GM18951 (cell line): ENCODE results near the gene GJA9.
"Not testable (repeated sequence)": the region's sequence is repeated elsewhere in the genome, so short reads cannot be mapped to it uniquely, and the experiment has no call there.

Source experiments
- POLR2A ChIP-seq: IDR thresholded peaks from 4 replicates; pipeline ENCODE4 v1.6.1; 2011; ENCODE audit warnings: mild to moderate bottlenecking; ENCODE audit not compliant: insufficient read length, insufficient read depth; ENCODE audit errors: extremely low read depth
- in situ Hi-C: fragments of 300-500 bp; cut with MboI; formaldehyde crosslinking; loops from one replicate; pipeline ENCODE4 v1.12.0; 2022; ENCODE audit warnings: low sequenced_read_pairs, mixed read lengths, inconsistent platforms; ENCODE audit not compliant: unreplicated experiment

The GJA9 gene

GRCh38 chr1:38881487-38881886, at the start of gene GJA9:
GJA9 (minus strand) TSS chr1:38881587; CDS start chr1:38876098, 5,489 bp downstream.
- no peak for TF ChIP-seq POLR2A
- in situ Hi-C loops, result no loop called here

GRCh38 chr1:38929476-38929875, 48.1 kb upstream of the GJA9 start:
- no peak for TF ChIP-seq POLR2A
- in situ Hi-C loops, result no loop called here

GRCh38 chr1:38929054-38929453, 47.7 kb upstream of the GJA9 start:
- in situ Hi-C loops, result no loop called here
- TF ChIP-seq POLR2A, result no peak

- no peak for TF ChIP-seq POLR2A
- in situ Hi-C loops, result no loop called here
Observed at GRCh38 chr1:38926091-38926490, 44.7 kb upstream of the GJA9 start.

GRCh38 chr1:38925391-38925790, 44.0 kb upstream of the GJA9 start:
- no peak for TF ChIP-seq POLR2A
- in situ Hi-C loops, result no loop called here

DNA sequence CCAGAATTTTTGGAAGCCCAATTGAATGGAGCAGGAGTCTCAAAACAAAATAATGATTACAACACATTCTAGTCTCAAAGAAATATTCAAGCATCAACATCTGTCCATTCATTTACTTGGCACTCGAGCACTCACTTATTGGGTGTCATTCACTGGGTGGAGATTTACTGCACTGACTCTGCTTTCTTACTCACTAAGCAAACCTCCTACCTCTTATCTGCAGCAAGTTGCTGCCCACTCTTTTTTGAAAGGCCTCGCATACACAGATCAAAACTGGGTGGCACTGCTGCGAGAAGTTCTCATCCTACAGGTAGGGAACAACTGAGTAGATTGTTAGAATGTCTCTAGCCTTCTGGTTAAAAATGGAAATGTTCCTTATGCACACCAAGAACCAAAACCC, 42.2 kb upstream of the GJA9 start:
- TF ChIP-seq POLR2A, result no peak
- in situ Hi-C loops, result no loop called here

DNA sequence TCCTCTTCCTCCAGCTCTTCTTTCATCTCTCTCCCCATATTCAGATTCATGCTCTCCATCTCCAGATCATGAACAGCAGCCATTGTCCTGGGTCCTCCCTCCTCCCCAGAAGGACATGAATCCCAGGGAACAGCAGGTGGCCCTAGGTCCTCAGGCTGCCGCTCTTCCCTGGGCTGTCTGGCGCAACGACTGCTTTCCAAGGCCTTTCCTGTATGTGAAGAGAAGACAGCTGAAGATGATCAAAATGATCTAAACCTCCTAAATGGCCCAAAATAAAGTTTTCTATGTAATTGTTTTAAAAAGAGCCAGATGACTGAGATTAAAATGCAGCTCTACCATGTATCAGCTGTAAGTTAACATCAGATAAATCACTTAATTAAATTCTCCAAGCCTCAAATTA, 37.7 kb upstream of the GJA9 start:
- TF ChIP-seq POLR2A, result no peak
- in situ Hi-C loops, result no loop called here

DNA sequence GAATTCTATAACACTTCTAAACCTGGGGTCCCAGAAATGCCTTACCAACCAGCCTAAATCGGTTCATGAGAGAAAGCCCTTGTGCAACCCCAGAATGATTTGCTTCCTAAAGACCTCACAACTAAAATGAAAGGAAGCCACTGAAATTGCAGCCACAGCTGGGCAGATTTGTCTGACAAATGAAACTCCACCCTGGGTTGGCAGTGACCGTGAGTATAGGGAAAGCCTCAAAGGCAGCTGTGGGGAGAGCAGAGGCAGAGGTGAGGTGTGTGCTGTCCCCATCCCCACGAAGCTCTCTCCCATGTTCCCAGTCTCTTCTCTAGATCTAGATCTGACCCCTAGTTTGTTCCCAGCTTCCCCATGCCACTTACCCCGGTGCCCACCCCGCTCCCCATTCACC, 37.2 kb upstream of the GJA9 start:
- TF ChIP-seq POLR2A, result no peak
- in situ Hi-C loops, result no loop called here

GRCh38 chr1:38917772-38918171, 36.4 kb upstream of the GJA9 start:
- TF ChIP-seq POLR2A, result no peak
- in situ Hi-C loops, result no loop called here

- no peak for TF ChIP-seq POLR2A
- in situ Hi-C loops, result no loop called here
Observed at GRCh38 chr1:38917337-38917736, 36.0 kb upstream of the GJA9 start.

DNA sequence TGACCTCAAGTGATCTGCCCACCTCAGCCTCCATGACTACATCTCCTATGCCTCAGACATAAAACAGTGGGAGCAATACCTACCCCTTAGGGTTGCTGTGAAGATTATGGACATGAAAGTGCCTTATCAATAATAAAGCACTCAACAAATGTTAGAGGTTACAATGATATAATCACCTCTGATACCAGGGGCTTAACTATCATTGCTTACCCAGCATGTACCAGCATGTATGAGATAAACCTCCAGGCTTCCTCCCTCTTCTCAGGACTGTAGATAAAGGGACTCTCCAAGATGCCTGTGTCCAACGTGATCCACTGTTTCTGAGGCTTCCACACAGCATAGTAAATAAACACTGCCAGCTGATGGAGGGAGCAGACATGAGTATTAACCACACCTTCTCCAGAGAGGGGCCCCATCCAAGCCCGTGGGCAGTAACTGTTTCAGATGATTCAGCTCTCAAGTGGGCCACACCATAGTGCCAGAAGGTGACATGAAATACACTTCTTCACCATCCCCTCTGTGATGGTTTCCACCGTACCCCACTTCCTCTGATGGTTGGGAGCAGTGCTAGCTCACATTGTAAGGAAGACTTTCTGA, 34.1 kb upstream of the GJA9 start:
- TF ChIP-seq POLR2A, result no peak
- in situ Hi-C loops, result no loop called here

GRCh38 chr1:38914908-38915307, 33.5 kb upstream of the GJA9 start:
- in situ Hi-C loops, result not testable (repeated sequence)

DNA sequence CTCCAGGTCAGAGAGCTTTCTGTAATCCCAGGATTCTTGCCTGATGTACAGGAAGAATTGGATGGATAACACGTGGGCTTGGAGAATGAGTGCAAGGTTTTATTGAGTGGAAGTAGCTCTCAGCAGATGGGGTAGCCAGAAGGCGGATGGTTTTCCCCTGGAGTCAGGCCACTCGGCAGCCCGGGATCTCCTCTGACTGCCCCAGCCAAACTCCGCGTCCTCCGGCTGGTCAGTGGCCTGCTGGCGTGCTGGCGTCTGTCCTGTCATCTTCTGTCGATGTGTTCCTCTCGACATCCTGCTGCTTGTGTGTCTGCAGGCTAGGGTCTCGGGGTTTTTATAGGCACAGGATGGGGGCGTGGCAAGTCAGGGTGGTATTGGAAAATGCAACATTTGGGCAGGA, 27.4 kb upstream of the GJA9 start:
- in situ Hi-C loops, result no loop called here
- no peak for TF ChIP-seq POLR2A

DNA sequence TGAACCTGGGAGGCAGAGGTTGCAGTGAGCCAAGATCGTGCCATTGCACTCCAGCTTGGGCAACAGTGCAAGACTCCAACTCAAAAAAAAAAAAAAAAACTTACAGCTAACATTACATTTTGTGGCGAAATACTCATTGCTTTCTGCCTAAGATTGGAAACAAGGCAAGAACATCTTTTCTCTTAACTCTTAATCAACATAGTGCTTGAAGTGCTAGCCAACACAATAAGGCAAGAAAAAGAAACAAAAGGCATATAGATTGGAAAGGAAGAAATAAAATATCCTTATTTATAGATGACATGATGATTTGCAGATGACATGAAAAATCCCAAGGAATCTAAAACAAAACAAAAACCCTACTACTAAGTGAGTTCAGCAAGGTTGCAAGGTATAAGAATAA, 24.6 kb upstream of the GJA9 start:
- no peak for TF ChIP-seq POLR2A

DNA sequence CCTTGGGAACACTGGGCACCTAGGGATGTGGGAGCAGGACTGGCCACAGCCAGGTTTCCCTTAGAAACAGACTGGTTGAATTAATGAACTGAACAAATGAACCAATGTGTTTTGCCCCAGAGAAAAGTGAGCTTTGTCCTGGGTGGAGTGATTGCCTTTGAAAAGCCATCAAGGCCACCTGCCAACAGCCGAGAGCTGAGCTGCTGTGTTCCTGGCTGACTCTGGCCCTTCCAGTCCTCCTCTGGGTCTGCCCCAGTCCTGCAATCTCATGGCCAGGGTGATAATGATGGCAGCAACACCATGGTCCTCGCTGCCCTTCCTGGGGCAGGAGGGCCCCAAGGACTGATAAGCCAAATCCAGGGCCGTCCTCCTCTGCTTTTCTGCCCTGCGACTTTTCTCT, 18.2 kb upstream of the GJA9 start:
- in situ Hi-C loops, result no loop called here

More for the DNA sequence above, 24.6 kb upstream of the GJA9 start:
- in situ Hi-C loops, result no loop called here

More for the DNA sequence above, 18.2 kb upstream of the GJA9 start:
- no peak for TF ChIP-seq POLR2A
